Duodenal mucosa (tissue), 2 donors: ENCODE data around the gene CSTPP1.
"Not testable (repeated sequence)": the region's sequence is repeated elsewhere in the genome, so short reads cannot be mapped to it uniquely, and the experiment has no call there.

ENCODE experiments used
- H3K27ac ChIP-seq: one replicate; pipeline ENCODE4 v1.7.0; 2013; ENCODE audit warnings: low read depth, low read length
- H3K27me3 ChIP-seq, 2 donors: one replicate each; pipeline ENCODE4 v1.7.0; 2013; ENCODE audit warnings: low read length in 2 of 2, control low read depth in 1 of 2; ENCODE audit not compliant: insufficient read depth in 2 of 2, control insufficient read depth in 1 of 2
- H3K36me3 ChIP-seq, 2 donors: one replicate each; pipeline ENCODE4 v1.7.0; 2013; ENCODE audit warnings: low read length in 2 of 2, control low read depth in 1 of 2; ENCODE audit not compliant: insufficient read depth in 2 of 2, control insufficient read depth in 1 of 2
- H3K4me1 ChIP-seq, 2 donors: one replicate each; pipeline ENCODE4 v1.7.0; 2013; ENCODE audit warnings: low read length in 2 of 2, control low read depth in 1 of 2; ENCODE audit not compliant: insufficient read depth in 2 of 2, control insufficient read depth in 1 of 2
- H3K4me3 ChIP-seq, 2 donors: one replicate each; pipeline ENCODE4 v1.7.0; 2013; ENCODE audit warnings: low read length in 2 of 2, low read depth in 1 of 2
- H3K9ac ChIP-seq, 2 donors: one replicate each; pipeline ENCODE4 v1.7.0; 2013; ENCODE audit warnings: low read length in 2 of 2, low read depth in 1 of 2
- H3K9me3 ChIP-seq, 2 donors: one replicate each; pipeline ENCODE4 v1.7.0; 2013; ENCODE audit warnings: low read length in 2 of 2, control low read depth in 1 of 2; ENCODE audit not compliant: control insufficient read depth in 1 of 2

Gene CSTPP1

DNA sequence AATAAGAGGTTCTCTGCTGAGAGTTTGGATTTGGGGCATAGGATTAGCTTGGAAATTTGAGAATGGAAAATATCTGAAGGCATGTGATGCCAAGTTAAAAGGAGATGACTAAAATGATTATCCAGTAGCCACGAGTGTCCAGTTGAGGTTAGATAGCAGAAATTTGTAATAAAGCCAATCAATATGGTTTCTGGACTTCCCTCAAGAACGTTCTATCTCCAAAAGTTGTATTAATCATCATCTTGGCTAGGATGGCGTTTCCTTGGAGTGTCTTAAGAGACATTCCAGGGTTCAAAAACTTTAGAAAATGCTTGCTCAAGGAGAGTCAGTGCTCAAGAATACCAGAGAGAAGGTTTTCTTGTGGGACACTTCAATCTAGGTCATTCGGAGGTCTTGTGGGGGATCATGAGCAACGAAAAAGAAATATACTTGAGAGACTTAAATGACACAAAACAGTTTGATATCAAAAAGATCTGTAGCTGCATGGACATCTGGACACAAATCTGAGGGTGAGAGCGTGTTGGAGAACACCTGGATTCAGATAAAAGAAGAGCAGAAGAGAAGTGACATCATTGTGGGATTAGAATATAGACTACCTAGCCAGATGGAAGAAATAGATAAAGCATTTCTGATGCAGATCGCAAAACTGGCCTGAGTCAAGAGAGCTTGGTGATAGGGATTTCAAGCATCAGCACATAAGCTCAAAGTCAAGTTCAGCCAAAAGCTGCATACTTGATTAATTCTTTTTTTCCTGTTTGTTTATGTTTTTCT is 142.4 kb downstream of the CSTPP1 start:
- Histone ChIP-seq H3K27me3 (no peaks in the 10 kb centered on the region), H3K36me3 (no peaks in the 10 kb centered on the region), H3K4me3 (no peak overlapping the region), H3K9ac (no peak overlapping the region), H3K9me3 (no peaks in the 10 kb centered on the region), H3K4me1 (no peaks in the 10 kb centered on the region), H3K27ac (no peak overlapping the region)

GRCh38 chr11:47080775-47081174 is 144.2 kb downstream of the CSTPP1 start:
- H3K27me3 ChIP-seq, H3K4me1 ChIP-seq, H3K9me3 ChIP-seq, H3K9ac ChIP-seq, H3K36me3 ChIP-seq, H3K27ac ChIP-seq, H3K4me3 ChIP-seq: not testable (repeated sequence)

DNA sequence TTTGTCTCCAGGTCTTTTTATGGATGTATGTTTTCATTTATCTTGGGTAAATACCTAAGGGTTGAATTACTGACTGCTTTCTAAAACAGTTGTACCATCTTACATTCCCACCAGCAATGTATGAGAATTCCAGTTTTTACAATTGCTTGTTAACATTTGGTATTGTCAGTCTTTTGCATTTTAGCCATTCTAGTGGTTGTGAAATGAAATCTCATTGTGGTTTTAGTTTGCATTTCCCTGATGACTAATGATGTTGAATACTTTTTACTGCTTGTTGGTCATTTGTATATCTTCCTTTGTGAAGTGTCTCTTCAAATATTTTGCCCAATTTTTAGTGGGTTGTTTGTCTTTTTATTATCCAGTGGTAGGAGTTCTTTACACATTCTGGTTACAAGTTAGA is 147.4 kb downstream of the CSTPP1 start:
- H3K4me1 ChIP-seq, result no peaks in the 10 kb centered on the region
- no peak overlapping the region for H3K4me3 ChIP-seq
- H3K27ac ChIP-seq, result no peak overlapping the region
- H3K9me3 ChIP-seq, result no peaks in the 10 kb centered on the region
- H3K27me3 ChIP-seq, result no peaks in the 10 kb centered on the region
- H3K36me3 ChIP-seq, result no peaks in the 10 kb centered on the region
- H3K9ac ChIP-seq, result no peak overlapping the region

- Histone ChIP-seq H3K4me3 (no peak overlapping the region), H3K9ac (no peak overlapping the region), H3K36me3 (no peaks in the 10 kb centered on the region), H3K9me3 (no peaks in the 10 kb centered on the region), H3K27me3 (no peaks in the 10 kb centered on the region), H3K4me1 (peaks cover 0 to 5% of the 10 kb centered on the region in 2 donors), H3K27ac (no peak overlapping the region)
Measured at GRCh38 chr11:47087801-47088200, 151.2 kb downstream of the CSTPP1 start.

DNA sequence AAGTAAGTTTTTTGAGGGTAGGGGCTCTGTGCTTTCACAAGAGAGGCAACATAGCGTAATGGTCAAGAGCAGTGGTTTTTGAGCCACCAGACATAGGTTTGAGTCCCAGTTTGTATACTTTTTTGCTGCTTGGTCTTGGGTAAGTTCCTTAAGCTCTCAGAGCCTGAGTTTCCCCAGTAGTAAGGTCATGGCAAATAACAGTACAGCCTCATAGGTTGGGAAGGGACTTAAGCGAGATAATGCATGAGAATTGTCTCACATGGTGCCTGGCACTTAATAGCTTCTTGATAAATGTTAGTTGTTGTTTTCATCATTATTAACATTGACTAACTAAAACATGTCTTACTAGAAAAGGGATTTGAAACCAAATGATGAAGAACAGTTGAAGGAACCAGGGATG is 157.0 kb downstream of the CSTPP1 start:
- H3K4me3 ChIP-seq, result no peak overlapping the region
- no peaks in the 10 kb centered on the region for H3K36me3 ChIP-seq
- H3K27ac ChIP-seq, result no peak overlapping the region
- peaks cover 0 to 10% of the 10 kb centered on the region in 2 donors for H3K4me1 ChIP-seq
- no peaks in the 10 kb centered on the region for H3K27me3 ChIP-seq
- no peak overlapping the region for H3K9ac ChIP-seq
- no peaks in the 10 kb centered on the region for H3K9me3 ChIP-seq

- not testable (repeated sequence) for H3K4me3 ChIP-seq, H3K36me3 ChIP-seq, H3K9me3 ChIP-seq, H3K27me3 ChIP-seq, H3K9ac ChIP-seq, H3K27ac ChIP-seq
- H3K4me1 ChIP-seq, result peaks cover 8 to 15% of the 10 kb centered on the region in 2 donors
Measured at GRCh38 chr11:47096871-47097270, 160.3 kb downstream of the CSTPP1 start.

- H3K9me3 ChIP-seq, H3K27ac ChIP-seq, H3K4me3 ChIP-seq, H3K27me3 ChIP-seq, H3K36me3 ChIP-seq, H3K9ac ChIP-seq: not testable (repeated sequence)
- peaks cover 8 to 15% of the 10 kb centered on the region in 2 donors for H3K4me1 ChIP-seq
Measured at GRCh38 chr11:47098223-47098622, 161.7 kb downstream of the CSTPP1 start.

DNA sequence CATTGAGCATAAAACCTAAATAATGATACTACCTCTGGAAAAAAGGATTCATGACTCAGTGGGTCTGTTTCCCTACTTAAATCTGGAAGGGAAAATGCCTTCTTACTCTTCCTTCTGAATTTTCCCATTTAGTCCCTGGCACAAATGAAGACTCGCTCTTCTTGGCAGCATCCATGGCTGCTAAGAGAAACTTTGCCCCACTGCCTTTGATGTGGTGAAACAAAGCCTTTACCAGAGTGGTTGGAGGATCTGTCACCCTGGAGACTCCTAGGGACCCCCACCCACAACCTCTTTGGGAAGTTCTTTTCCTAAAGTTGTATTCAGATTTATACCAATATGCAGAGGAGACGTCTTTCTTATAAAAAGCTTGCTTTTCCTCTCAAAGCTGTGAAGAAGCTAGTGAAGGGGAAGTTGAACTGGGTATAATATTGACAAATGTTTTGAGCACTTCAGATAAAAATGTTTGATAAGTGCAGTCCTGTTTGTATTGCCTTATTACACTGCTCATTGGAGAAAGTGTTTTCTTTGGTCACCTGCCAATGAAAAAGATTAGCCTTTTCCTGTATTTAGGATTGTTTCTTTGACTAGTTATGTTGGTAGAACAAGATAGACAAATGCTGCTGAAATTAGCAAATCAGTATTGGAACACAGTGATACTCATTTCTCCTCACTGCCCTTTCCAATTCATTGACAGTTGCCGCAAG is 162.8 kb downstream of the CSTPP1 start:
- no peak overlapping the region for H3K4me3 ChIP-seq
- H3K27ac ChIP-seq, result no peak overlapping the region
- no peaks in the 10 kb centered on the region for H3K9me3 ChIP-seq
- H3K36me3 ChIP-seq, result no peaks in the 10 kb centered on the region
- H3K27me3 ChIP-seq, result no peaks in the 10 kb centered on the region
- H3K9ac ChIP-seq, result no peak overlapping the region
- peaks cover 10 to 19% of the 10 kb centered on the region in 2 donors for H3K4me1 ChIP-seq

DNA sequence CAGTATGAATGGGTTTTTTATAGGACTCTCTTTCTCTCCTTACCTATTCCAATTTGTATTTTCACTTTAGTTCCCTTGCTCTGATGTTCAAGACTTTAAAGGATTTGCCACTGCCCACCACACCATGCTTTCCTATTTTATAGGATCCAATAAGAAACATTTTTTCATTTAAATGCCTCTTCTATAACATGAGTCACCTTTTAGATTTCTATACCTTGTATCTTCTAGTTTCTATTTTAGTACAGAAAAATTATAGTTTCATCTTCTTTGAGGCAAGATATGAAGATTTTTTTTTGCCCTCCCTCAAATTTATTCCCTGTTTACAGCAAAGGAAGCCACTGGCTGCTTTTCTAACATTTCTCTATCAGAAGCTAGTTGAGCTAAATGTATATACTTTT is 163.4 kb downstream of the CSTPP1 start:
- no peaks in the 10 kb centered on the region for H3K36me3 ChIP-seq
- peaks cover 14 to 22% of the 10 kb centered on the region in 2 donors for H3K4me1 ChIP-seq
- H3K9me3 ChIP-seq, result no peaks in the 10 kb centered on the region
- H3K27me3 ChIP-seq, result no peaks in the 10 kb centered on the region
- no peak overlapping the region for H3K27ac ChIP-seq
- H3K4me3 ChIP-seq, result no peak overlapping the region
- no peak overlapping the region for H3K9ac ChIP-seq

DNA sequence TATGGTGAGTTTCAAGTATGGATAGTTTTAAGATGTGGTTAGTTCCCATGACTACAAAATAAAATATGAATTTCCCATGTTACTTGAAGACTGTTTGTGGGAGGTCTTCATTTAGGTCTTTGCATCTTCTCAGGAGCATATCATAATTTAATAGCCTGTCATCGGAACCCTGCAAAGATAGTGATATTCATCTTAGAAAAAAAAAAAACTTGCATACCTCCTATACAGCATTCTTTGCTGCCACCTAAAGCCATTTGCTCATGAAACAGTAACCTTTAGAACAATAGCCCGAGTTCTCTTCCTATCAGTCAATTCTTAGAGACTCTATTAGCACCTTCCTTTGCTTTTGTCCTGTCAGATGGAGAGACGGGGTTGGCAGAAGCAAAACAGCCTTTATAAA is 164.8 kb downstream of the CSTPP1 start:
- H3K4me3 ChIP-seq, result no peak overlapping the region
- peaks cover 15 to 27% of the 10 kb centered on the region in 2 donors for H3K4me1 ChIP-seq
- H3K9me3 ChIP-seq, result no peaks in the 10 kb centered on the region
- H3K36me3 ChIP-seq, result no peaks in the 10 kb centered on the region
- no peak overlapping the region for H3K9ac ChIP-seq
- H3K27ac ChIP-seq, result no peak overlapping the region
- no peaks in the 10 kb centered on the region for H3K27me3 ChIP-seq
